Measurements from ENCODE around the gene WFDC12.

- TF ChIP-seq POLR2A (IDR thresholded peaks at IDR 0.05; ENCODE audit: low read depth, low read length) (no peak), CTCF (IDR thresholded peaks at IDR 0.05; ENCODE audit: extremely low read depth in 1 of 2, insufficient read depth in 1 of 2, low read depth in 1 of 2, low read length in 2 of 2) (no peak), EZH2 (IDR thresholded peaks at IDR 0.05; ENCODE audit: borderline replicate concordance, low read depth, low read length, severe bottlenecking) (no peak), FOS (IDR thresholded peaks at IDR 0.05; ENCODE audit: borderline replicate concordance, insufficient read depth, low read length) (no peak), MYC (IDR thresholded peaks at IDR 0.05; ENCODE audit: low read depth, low read length) (no peak)
These were observed at the start of gene WFDC12 for GRCh38 chr20:45124365-45124764.

Data from endothelial cell of umbilical vein (primary cell).